Measurements from ENCODE around the gene IGFN1. TPM values are rescaled to one million over a fixed set of nuclear protein-coding genes. Genes with fewer than 3 reads are reported as not detected.

The IGFN1 gene
- total and polyA plus RNA-seq, 2 of the 8 experiments (the other 6 are each of a cell fraction or from before 2014, with no cell fraction given): not detected

DNA sequence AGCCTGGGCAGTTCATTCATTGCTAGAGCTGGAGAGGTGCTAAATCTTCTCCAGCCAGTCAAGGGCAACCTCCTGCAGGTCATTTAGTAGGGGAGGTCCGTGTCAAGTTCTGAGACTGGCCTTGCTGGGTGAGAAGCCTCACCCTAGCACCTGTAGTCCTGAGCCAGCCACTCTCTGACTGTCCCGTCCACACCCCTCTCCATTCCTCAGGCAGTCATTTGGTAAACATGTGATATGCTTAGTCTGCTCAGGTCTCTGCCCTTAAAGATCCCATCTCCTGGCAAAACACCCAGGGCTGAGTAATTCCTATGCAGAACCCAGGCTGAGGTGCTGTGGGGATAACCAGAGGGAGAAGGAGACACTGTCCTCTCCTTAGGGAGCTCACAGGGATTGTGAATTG lies 13.7 kb upstream of the IGFN1 start (continued):
- no peak for TF ChIP-seq CHD7 (IDR thresholded peaks at IDR 0.05; ENCODE audit: insufficient replicate concordance, low read length)

Measured in H1 (cell line).